ENCODE results near the gene AUTS2. TPM values are rescaled to one million over a fixed set of nuclear protein-coding genes. Genes with fewer than 3 reads are reported as not detected.

Gene AUTS2
- total and polyA plus RNA-seq, 2 of the 8 experiments (the other 6 are each of a cell fraction or from before 2014, with no cell fraction given) = 25.9 to 101 TPM

GRCh38 chr7:69622014-69622835 lies 23.9 kb downstream of the AUTS2 start (continued):
- TF ChIP-seq CHD7 (IDR thresholded peaks at IDR 0.05; ENCODE audit: insufficient replicate concordance, low read length) (peak; percentile 66), RBBP5 (IDR thresholded peaks at IDR 0.05; ENCODE audit: borderline replicate concordance, low read depth, low read length) (no peak), NANOG (IDR thresholded peaks at IDR 0.05; ENCODE audit: insufficient read depth, low read depth, low read length, poor library complexity, severe bottlenecking) (peak; percentile 22), SUZ12 (IDR thresholded peaks at IDR 0.05; ENCODE audit: low read length) (no peak; the same call in 1 of the 2 replicates), GABPA (IDR thresholded peaks at IDR 0.05; ENCODE audit: borderline replicate concordance, insufficient read depth, low read length) (no peak), JUND (IDR thresholded peaks at IDR 0.05; ENCODE audit: low read length) (no peak), EZH2 (IDR thresholded peaks at IDR 0.05; ENCODE audit: low read depth, low read length, severe bottlenecking) (peak; percentile 26)
